Posterior cingulate gyrus (tissue), 11 donors: ENCODE results near the gene TUBB2B.

ENCODE experiments used
- DNase-seq, 10 donors: peaks; one replicate each; pipeline versions ENCODE4 v3.0.0 to v3.0.0-alpha.2; 2020 to 2021; ENCODE audit warnings: mixed read lengths in 3 of 10
- intact Hi-C: fragments of 100-400 bp; cut with DNase I; formaldehyde crosslinking; loops from one replicate; pipeline ENCODE4 v1.15.1; 2023

The TUBB2B gene

GRCh38 chr6:3237761-3238662 is 10.6 kb upstream of the TUBB2B start:
- DNase-seq = peak in 6 of 10 donors; percentile 24 to 90 (median 48)
- intact Hi-C loops = no loop called here

GRCh38 chr6:3236005-3236404 is 8.6 kb upstream of the TUBB2B start:
- intact Hi-C loops = no loop called here
- no peak for DNase-seq

GRCh38 chr6:3235486-3235885 is 8.0 kb upstream of the TUBB2B start:
- DNase-seq = no peak
- intact Hi-C loops = no loop called here

GRCh38 chr6:3233904-3234303 is 6.5 kb upstream of the TUBB2B start:
- no peak for DNase-seq
- intact Hi-C loops = loop anchor here (5.0 kb wide), 1 partner anchor 77 kb away; the partner anchor contains the start of gene TUBB2A

GRCh38 chr6:3233321-3233720 is 5.9 kb upstream of the TUBB2B start:
- DNase-seq = no peak
- intact Hi-C loops = loop anchor here (5.0 kb wide), 1 partner anchor 76 kb away; the partner anchor contains the start of gene TUBB2A

GRCh38 chr6:3232017-3232945 is 4.8 kb upstream of the TUBB2B start:
- peak in 4 of 10 donors; percentile 25 to 86 (median 62) for DNase-seq
- intact Hi-C loops = loop anchor here (5.0 kb wide), 1 partner anchor 75 kb away; the partner anchor contains the start of gene TUBB2A

GRCh38 chr6:3231247-3232016 is 4.0 kb upstream of the TUBB2B start:
- intact Hi-C loops = loop anchor here (5.0 kb wide), 1 partner anchor 74 kb away; the partner anchor contains the start of gene TUBB2A

GRCh38 chr6:3230900-3231246 is 3.4 kb upstream of the TUBB2B start:
- intact Hi-C loops = loop anchor here (5.0 kb wide), 1 partner anchor 74 kb away; the partner anchor contains the start of gene TUBB2A
- peak in 6 of 10 donors; percentile 39 to 91 (median 58) for DNase-seq

More at GRCh38 chr6:3231247-3232016, 4.0 kb upstream of the TUBB2B start:
- DNase-seq = peak; percentile 67 to 96 (median 80)

- DNase-seq = no peak
Measured at GRCh38 chr6:3230256-3230882, 2.9 kb upstream of the TUBB2B start.

GRCh38 chr6:3229566-3230178 is 2.2 kb upstream of the TUBB2B start:
- DNase-seq = peak in 5 of 10 donors; percentile 29 to 89 (median 41)
- intact Hi-C loops = loop anchor here (5.0 kb wide), 1 partner anchor 72 kb away; the partner anchor contains the start of gene TUBB2A

More at GRCh38 chr6:3230256-3230882, 2.9 kb upstream of the TUBB2B start:
- intact Hi-C loops = loop anchor here (5.0 kb wide), 1 partner anchor 73 kb away; the partner anchor contains the start of gene TUBB2A

- DNase-seq = peak in 3 of 10 donors; percentile 25 to 88 (median 73)
- intact Hi-C loops = no loop called here
Measured at GRCh38 chr6:3228771-3229565, 1.5 kb upstream of the TUBB2B start.

GRCh38 chr6:3228046-3228671 is 706 bp upstream of the TUBB2B start:
- intact Hi-C loops = no loop called here
- peak in 1 of 10 donors; percentile 85 for DNase-seq

GRCh38 chr6:3226481-3227362 is 731 bp downstream of the TUBB2B start:
- intact Hi-C loops = no loop called here
- peak in 9 of 10 donors; percentile 24 to 91 (median 46) for DNase-seq

- no peak for DNase-seq
- intact Hi-C loops = no loop called here
Measured at GRCh38 chr6:3226042-3226441, 1.4 kb downstream of the TUBB2B start.

- intact Hi-C loops = no loop called here
- DNase-seq = no peak
Measured at GRCh38 chr6:3222506-3223038, 4.9 kb downstream of the TUBB2B start.

- intact Hi-C loops = no loop called here
- DNase-seq = no peak
Measured at GRCh38 chr6:3221578-3221977, 5.9 kb downstream of the TUBB2B start.
